GM21723 (cell line): ENCODE results near the gene USP2.

Experiments
- ATAC-seq: cut with Tn5 transposase; IDR thresholded peaks from one replicate; pipeline ENCODE4 v1.9.1; 2021; ENCODE audit warnings: mild to moderate bottlenecking, moderate library complexity; ENCODE audit not compliant: unreplicated experiment

USP2 gene

DNA sequence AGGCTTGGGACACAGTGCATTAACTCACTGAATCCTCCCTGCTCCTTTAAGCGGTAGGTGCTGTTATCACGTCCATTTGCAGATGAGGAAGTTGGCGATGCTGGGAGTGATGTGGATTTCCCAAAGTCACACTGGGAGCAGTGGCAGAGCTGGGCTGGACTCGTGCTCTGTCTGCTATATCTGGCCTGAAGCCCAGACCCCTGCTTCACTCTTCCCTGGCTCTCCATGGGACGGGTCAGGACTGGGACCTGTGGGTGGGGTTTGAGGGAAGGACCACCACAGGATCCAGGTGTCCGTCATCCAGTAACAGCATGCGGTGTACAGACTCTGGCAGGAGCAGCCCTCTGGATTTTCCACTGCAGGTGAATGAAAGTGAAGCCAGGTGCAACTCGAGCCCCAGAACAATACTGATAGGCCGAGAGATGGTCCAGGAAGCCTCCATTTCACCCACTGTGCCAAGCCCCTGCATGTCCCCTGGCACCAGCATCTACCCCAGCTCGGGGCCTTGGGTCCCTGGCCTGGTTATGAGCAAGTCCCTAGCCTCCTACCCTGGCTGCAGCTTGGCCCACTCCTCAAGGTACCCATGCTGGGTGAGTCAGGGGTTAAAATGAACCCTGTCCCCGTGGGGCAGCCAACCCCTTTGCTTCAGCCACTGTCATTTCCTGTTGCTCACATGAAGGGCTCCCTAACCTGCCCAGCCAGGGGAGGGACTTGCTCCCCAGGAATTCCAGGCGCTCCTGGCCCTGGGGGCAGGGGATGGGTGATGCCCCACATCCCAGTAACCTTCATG is 4.2 kb downstream of the USP2 start:
- no peak for ATAC-seq

DNA sequence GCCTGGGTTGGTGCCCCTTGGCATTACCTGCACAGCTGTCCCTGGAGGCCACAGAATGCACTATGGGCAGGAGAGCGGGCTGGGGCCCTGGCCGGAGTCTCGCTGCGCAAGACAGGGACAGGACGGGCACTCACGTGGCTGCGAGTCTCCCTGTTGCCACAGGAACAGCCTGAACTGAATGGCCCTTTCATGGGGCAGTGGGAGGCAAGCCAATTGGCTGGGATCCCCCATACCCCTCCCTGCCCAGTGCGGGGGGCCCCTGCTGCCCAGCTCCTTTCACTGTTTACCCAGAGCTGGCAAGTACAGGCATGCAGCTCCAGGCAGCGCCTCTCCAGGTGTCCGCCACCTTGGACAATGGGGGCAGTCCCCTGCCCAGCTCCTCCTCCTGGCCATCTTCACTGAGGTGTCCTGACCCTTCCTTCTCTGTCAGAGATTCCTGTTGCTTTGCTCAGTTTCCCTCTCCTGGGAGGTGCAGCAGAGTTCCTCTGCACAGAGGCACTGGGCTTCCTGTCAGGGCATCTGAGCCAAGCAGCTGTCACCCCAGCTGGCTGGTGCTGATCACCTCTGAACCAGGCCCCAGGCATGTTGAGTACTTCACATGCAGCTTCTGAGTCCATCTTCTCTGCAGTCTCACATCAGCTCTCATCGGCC is 5.2 kb downstream of the USP2 start:
- no peak for ATAC-seq

DNA sequence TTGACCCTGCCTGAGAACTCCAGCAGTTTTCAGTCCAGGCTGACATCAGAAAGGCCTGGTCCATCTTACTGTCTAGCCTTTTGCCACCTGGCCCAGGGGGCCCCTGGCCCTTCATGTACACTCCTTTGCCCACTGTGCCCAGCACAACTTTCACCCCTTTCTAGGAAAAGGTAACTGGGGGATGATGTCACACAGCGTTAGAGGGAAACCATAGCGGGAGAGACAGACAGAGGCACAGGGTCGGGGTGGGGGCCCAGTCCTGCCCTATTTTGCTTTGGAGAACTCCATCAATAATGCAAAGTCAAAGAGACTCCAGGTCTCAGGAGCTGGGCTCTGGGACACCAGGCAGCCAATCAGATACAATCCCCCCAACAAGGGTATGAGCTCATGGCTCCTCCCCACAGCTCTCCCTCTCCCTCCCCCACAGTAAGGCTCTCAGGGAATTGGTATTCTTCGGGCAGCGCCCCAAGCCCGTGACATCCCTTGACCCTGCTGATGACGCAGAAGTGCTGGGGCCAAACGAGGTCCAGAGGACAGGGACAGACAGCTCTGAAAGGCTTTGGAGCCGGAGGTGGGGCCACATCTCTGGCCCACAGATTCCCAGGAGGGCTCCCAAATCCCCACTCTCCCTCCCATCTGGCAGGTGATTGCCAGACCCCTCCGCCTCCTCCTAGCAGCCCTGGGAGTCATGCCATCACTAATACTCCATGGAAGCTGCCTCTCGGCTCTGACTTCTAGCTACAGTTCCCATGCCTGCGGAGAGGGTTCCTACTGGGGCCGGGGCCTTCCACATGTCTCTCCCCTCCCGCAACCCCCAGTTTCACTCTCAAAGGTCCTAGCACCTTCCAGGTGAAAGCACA is 5.9 kb downstream of the USP2 start:
- ATAC-seq, result no peak

DNA sequence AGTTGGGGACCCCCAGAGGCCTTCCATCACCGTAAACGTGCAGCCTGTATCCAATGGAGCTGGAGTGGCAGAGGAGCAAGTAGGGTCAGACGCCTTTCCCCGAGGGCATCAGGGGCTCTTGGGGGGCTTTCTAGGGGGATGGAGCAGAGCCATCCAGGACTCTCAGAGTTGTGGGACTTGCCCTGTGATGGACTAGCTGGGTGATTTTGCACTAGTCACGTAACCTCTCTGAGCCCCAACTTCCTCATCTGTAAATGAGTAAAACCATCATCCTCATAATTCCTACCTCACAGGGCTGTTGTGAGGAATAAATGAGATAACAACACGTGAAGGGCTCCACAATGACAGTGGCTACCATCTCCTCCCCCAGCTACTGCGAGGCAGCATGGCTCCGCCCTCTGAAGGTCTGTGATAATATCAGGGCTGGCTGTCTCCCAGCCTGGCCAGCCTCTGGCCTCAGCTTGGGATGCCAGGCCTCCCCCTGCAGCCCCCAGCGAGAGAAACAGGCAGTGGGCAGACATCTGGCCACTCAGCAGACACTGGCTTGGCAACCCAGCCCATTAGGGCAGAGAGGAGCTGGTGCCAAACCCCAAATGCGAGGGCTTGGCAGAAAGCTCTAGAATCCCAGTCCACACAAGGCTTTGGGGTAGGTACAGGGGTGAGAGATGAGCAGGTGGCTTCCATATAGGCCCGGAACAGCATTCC is 6.7 kb downstream of the USP2 start:
- ATAC-seq, result no peak

DNA sequence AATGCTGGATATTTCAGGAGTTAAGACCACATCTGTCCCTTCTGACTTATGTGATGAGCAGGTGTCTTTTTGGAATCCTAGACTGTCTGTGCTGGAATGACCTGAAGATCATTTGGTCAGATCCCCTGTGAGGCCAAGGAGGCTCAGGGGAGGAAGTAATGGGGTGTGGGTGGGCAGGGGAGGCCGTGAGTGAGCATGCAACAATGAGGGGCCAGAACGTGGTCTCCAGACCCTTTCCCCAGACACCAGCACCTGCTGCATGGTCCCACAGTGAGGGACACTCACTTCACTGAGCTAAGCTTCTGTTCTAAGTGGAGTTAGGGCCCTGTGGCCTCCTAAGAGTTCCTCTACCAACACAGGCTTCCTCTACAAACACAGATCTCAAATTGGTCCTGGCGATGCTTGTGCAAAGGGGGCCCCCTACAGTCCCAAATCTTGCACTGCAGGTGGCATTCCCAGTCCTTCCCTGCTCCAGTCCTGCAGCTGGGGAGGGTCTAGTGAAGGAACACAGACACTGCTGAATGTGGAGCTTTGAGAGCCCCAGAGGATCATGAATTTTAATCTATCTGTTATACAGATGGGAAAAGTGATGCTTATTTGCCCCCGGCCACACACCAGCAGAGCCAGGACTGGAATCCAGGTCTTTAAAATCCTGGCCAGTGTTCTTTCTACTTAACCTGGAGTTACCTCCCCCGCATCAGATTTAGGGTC is 7.4 kb downstream of the USP2 start:
- no peak for ATAC-seq

DNA sequence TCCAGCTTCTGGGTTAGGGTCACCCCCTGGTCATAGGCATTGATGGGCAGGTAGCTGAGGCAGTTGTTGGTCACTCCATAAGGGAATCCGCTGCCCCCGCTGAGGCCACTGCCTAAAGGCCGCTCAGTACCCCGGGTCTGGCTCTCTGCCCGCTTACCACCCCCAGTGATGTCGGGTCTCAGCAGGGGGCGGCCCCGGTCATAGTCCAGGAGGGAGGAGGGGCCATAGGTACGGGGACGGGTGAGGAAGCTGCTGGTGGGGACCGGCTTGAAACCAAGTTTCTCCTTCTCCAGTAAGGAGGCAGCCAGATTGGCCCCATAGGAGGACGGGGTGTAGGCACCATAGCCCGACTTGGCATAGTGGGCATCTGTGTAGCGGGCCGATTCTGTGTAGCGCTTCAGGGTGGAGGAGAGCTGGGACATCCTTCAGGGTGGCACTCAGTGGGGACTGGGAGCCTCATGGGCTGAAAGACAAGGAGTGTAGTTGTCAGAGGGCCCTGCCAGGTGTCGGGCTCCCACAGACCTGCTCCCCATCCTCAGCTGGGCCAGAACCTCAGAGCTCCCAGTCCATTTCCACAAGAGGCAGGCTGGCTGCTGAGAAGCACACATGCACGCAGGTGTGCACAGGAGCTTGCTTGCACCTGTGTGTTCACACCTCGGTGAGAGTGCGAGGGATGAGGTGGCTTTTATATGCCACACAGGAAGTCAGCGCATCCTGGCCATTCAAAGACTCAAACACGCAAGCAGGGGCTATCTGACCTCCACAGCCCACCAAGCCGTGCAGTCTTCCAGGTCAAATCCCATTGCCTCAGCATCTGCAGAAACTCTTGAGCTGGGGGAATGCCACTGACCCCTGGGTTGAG is 8.2 kb downstream of the USP2 start:
- no peak for ATAC-seq

DNA sequence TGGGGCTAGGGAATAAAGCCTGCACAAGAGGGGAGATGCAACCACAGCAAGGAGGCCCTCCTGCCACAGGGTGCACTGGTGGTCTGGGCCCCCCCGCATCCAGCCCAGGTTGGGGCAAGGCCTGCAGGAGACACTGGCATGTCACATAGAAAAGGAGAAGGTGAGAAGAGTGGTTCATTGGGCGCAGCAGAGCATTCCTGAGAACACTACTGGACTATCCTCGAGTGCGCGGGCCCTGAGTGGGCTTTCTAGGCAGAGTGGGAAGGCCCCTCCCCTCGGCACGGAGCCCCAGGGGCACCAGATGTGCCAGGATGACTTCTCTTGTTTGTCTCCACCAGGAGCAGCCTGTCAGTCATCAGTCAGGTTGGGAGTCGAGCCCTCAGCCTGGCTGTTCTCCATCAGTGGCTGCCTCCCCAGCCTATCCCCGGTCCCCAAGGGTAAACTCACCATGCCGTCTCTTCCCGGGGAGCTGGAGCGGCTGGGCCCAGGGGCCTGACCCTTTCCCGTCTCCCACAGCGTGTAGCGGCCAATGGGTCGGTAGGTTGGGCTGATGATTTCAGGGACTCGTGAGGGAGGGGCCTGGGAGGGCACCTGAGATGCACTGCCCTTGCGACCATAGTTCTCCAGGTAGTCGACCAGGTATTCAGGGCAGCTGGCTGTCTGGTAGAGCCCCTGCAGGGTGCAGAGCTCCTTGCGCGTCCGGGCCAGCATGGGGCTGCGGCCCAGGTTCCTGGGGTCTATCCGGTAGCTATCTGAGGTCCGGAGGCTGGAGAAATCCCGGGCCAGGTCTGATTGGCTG is 9.0 kb downstream of the USP2 start:
- ATAC-seq, result no peak

DNA sequence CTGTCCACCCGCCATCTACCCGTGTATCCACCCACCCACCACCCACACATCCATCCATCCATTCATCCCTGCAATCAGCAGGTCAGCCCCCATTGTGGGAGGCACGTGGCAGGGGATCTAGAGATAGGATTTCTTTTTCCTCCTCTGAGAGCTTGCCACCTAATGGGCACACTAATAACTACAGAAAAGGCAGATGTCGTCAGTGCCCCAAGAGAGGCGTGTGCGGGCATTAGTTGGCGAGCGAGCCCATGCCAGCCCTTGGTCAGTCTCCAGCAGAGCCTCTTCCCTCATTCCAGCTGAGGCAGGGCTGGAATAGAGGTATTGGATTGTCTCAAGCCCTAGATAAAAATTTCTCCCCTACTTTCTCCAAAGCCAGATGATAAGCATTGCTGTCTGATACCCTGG is 9.7 kb downstream of the USP2 start:
- no peak for ATAC-seq

DNA sequence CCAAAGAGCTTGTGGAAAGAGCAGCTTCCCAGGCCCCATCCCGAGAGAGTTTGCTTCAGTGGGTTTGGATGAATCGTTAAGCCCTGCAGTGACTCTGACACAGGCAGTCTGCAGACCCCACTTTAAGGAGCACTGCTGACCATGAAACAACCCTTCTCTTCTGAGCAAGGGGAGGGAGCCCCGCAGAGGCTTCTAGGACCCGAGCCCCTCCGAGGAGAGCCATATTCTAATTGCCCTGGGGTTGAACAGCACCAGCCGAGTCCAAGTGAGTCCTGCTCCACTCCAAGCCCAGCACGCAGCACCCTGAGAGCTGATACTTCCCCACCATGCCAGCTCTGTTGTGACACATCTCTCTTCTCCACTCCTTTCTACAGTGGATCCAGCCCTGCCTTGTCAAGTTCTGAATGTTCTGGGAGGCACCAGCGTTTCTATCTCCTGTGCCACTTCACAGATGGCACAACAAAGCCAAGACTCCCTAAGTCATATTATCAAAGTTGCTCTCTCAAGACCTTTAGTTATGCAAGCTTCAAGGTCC is 10.4 kb downstream of the USP2 start:
- ATAC-seq, result no peak

DNA sequence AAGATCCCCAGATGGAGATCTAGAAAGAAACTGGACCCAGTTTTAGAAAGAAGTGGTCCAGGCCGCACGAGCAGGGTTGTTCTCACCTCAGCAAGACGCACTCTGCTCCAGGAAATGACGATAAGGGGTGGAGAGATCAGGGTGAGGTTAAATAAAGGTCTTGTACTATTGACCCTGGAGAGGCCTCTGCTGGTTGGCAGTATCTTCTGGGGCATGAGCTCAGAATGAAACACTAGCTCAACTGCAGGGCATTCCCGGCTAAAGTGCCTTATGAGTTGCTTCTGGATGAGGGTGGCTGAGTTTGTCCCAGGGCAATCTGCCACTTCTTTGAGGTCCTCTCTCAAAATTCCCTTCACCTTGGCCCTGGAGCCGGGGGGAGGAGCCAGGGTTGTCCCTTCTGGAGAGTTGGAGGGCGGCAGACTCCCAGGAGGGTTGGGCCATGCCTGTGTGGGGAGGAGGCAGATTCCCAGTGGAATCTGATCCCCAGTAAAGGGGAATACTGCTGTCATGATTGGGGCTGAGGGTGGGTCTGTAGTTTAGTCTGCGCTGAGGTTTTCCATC is 10.9 kb downstream of the USP2 start:
- ATAC-seq, result no peak

DNA sequence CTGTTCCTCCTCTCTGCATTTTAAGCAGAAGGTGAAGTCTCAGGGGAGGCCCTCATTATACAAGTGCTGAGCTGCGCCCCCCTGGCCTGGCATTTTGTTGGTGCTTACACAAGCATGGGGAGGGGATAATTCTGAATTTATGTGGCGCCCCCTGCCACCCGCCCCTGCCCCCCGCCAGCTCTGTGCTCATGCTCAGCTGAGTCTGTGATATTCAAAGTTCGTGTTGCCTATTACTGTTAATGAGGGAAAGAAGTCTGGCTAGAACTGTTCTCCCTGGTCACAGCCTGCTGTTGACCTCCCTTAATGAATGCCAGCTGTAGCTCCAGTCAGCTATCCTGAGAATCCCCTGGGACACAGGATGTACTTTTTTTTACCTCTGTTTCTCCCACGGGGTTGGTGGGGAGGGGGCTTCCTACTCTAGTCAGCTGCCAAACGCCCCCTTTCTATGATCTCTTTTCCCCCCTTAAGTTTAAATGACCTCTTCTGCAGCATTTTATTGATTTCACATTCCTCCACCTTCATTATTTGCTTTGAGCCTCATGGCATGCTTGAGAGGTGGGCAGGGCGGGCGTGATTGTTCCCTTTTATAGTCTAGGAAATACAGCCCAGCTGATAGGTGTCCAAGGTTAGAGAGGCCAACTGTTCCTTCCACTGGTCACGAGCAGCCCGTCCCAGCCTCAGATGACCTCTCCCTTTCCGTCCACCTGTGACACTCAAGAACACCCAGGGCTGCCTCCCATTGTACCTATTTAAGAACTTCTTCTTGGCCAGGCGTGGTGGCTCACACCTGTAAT is 12.2 kb downstream of the USP2 start:
- no peak for ATAC-seq

DNA sequence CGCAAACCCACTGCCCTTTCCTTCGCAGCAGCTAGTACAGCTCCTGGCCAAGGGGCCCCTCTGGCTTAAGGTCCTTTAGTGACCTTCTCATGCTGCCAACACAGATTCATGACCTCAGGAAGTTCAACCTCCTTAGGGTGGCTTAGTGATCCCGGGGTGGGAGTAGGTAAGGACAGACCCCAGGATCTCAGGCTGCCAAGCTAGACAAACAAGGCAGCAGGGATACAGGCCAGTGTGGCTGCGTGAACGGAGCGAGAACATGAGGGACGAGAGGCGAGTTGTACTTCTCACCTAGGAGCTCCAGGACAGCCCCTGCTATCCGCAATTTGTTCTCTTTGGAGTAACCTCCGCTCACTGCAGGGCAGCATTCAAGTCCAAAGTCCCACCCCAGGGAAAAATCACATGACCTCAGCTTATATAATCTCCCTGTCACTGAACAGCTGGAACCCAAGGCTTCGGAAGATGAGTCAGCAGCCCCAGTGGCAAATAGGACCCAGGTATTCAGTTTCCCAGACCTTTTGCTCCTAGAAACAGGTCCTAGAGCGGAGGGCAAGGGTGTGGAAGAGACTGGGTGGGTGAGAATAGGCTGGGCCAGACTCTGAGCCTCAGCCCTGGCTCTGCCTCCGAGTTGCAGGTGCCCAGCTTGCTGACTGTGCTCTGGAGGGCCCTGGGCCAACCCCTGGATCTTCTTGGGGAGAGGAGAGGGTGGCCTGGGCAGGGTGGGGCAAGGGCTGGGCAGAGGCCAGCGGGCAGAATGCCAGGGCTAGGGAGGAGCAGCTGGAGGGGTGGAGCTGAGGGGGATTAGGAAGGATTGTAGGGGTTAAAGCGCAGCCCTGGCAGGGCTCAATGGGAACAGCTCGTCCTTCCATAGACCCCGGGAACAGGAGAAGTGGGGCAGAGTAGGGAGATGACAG is 13.1 kb downstream of the USP2 start:
- no peak for ATAC-seq

DNA sequence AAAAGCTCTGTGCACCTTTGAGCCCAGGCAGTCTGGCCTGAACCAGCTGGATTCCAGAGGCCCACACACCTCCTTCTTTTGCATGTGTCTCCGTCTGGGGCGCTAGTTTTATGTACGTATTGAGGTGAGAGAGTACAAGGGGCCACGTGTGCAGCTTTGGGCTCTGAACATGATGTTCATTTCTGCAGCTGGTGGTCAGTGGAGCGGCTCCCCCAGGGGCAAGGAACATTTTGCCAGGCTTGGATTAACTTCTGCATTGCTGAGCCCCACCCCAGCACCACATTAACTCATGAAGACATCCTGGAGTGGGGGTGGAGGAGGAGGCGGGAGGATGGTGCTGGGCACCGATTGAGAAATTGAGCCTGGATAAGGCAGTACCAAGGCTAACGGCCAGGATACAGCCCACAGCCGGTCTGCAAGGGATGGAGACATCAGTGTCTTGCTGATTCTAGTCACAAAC is 13.8 kb downstream of the USP2 start:
- ATAC-seq, result no peak

DNA sequence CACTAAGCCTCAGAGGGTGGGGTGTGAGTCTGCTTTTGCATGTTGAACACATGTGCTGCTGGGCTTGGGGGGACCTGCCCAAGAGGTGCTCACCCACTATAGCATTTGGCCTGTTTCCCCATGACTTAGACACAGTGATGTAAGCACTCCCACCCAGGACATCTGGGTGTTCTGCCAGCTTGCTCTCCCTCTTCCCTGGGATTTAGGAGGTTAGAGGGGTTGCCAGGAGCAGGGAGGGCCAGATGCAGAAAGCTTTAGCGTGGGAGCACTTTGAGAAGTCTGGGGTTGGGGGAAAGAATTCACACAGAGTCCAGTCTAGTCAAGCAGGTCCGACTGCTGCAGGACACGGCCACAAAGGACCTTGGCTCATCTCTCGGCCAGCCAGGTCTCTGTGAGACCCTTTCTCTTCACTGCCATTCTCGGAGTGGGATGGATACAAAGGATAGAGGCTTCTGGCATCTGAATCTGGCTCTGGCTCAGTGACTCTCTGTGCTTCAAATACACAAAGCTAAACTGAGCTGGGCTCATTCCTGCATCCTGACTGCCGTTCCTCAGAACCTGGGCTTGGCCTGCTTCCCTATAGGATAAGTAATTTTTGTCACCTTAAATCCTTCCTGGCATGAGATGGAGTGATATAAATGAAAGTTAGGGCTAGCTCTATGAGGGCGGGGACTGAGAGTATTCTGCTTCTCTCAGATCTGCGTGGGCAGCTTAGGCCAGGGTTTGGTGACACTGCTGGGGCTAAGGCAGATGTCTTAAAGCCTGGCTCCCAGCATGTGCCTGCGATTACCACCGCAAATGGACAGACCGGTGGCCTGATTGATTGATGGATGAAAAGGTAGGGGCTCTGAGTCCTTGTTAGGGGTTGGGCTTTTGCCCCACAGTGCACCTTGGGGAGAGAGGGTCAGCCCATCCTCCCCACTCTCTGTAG is 14.5 kb downstream of the USP2 start:
- no peak for ATAC-seq

DNA sequence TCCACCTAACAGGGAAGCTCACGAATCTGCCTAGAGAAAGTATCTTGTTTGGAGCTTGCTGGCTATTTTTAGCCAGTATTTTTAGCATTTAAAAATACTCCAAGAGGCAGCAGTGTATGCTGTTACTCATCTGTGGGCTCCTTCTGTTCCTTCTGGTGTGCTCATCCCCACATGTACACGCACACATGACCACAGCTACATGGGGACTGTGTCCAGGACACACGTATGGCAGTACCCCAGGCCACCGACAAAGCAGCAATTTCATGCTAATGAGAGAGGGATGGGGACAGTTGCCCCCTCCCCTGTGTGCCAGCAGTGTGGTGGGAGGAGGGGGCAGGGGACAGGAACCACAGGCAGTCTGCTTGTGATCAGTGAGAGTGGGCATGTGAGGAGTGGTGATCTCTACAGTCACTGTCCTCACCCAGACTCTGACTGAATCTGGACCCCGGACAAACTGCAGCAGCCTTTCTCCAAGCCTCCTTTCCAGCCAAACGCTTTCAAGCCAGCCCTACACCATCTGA is 16.4 kb downstream of the USP2 start:
- ATAC-seq, result no peak
